HTR-8/SVneo (cell line): ENCODE results near the gene ZBTB7B.

Experiments
- DNase-seq: peaks from one replicate; pipeline ENCODE4 v3.0.0; 2011; ENCODE audit warnings: low spot score, mixed read lengths; ENCODE audit not compliant: insufficient read length
- FAIRE-seq: peaks from 2 replicates; lab custom pipeline; 2011; peaks lifted over from hg19 to GRCh38; lab: Jason Lieb, UNC

The ZBTB7B gene

GRCh38 chr1:155049651-155050559 lies 47.3 kb downstream of the ZBTB7B start:
- no peak for FAIRE-seq
- DNase-seq = no peak

- peak; percentile 75 for DNase-seq
- no peak for FAIRE-seq
Observed at GRCh38 chr1:155050560-155051341, 48.1 kb downstream of the ZBTB7B start, which contains the start of gene ADAM15. TSS of gene ADAM15 (plus strand) at chr1:155051316. CDS start at chr1:155051387, 71 bp downstream.

GRCh38 chr1:155051342-155051776 lies 48.8 kb downstream of the ZBTB7B start:
- no peak for FAIRE-seq
- DNase-seq = no peak

DNA sequence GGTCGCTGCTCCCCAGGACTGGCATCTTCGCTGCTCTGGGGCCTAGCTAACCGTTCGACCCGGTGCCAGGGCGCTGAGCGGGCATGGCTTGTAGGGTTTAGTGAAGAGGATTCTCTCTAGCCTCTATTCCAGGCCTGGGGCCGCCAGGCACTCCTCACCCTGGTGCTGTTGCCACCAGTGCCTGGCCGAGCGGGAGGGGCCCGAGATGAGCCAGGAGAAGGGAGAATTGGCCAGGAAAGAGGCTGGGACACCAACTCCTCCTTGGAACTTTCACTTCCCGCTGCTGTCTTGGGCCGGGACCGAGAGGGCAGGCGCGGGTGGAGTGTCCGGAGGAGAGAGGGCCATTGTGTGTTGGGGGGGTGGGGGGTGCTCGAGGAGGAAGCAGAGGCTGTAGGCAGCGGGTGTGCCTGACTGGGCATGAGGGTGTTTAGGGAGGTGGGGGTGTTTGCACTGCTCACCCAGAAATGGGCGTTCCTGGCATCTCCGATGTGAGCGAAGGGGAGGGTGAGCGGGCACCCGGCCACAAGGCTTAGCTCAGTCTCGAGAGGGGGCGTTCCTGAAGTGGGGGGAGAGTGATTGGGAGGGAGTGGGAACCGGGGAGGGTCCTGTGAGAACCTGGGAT lies 49.3 kb downstream of the ZBTB7B start:
- DNase-seq (no peak), FAIRE-seq (no peak)

- no peak for DNase-seq
- no peak for FAIRE-seq
Observed at GRCh38 chr1:155052439-155053395, 50.1 kb downstream of the ZBTB7B start.

DNA sequence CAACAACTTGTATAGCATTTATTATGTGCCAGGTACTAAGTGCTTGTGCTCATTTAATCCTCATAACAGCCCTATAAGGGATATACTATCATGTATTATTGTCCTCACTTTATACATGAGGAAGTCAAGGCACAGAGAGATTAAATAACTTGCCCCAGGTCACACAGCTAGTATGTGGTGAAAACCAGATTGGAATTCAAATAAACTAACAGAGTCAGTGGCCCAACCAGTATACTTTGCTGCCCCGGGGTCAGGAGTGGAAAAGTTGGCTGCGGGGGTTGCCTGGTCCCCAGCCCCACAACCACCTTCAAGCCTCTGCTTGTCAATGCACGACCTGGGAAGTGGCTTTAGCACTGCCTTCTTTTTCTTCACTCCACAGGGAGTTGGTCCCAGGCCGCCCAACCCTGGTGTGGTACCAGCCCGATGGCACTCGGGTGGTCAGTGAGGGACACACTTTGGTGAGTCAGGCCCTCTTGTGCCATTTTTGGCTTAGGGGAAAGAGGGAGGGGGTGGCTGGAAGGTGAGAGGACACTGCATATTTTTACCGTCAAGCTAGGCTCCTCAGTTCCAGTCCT lies 51.0 kb downstream of the ZBTB7B start:
- no peak for DNase-seq
- no peak for FAIRE-seq

DNA sequence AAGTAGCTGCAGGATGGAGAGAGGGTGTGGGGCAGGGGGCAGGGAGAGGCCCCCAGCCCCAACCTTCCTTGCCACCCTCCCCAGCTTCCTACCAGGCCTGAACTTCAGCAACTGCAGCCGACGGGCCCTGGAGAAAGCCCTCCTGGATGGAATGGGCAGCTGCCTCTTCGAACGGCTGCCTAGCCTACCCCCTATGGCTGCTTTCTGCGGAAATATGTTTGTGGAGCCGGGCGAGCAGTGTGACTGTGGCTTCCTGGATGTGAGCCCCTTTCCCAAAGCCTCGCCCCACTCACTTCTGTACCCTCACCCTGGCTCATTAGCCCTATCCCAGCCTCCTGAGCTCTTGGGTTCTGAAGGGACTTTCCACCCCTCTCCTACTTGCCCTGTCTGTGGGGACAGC lies 54.5 kb downstream of the ZBTB7B start:
- DNase-seq (no peak), FAIRE-seq (no peak)

DNA sequence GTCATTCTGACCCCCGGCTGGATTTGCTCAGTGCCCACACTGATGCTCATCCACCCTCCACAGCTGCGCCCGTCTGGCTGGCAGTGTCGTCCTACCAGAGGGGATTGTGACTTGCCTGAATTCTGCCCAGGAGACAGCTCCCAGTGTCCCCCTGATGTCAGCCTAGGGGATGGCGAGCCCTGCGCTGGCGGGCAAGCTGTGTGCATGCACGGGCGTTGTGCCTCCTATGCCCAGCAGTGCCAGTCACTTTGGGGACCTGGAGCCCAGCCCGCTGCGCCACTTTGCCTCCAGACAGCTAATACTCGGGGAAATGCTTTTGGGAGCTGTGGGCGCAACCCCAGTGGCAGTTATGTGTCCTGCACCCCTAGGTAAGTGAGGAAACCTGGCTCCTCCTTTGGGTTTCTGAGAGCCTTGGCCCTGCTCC lies 55.2 kb downstream of the ZBTB7B start:
- FAIRE-seq = no peak

GRCh38 chr1:155060736-155061135 lies 58.1 kb downstream of the ZBTB7B start:
- FAIRE-seq = no peak
- no peak for DNase-seq

More for the DNA sequence above, 55.2 kb downstream of the ZBTB7B start:
- DNase-seq = no peak

DNA sequence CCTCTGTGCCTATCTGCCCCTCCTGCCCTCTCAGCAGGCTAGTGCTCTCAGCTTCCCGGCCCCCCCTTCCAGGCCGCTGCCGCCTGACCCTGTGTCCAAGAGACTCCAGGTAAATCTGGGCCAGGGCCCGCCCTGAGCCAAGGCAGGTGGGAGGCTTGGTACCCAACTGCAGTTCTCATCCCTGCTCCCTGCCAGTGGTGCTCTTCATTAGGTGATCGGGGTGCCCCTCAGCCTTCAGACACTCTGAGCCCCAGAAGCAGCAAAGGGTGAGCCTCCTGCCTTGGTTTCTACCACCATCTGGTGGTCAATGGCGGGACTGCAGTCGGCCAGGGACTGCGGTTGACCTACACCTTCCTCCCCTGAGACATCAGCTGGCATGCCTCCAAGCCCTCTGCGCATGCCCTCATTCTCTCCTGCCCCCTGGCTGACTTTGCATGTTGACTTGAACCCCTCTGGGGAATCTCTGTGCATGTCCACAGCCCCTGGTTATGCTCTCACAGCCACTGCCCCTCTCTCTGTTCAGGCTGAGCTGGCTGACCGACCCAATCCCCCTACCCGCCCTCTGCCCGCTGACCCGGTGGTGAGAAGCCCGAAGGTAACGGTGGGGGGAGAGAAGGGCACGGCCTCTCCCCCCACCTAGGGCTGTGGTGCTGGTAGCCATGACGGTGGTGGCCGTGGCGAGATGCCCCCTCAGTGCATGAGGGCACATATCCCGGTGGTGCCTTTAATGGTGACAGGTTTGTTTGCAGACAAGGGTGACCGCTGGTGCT lies 59.0 kb downstream of the ZBTB7B start:
- FAIRE-seq = peak; percentile 33
- peak; percentile 81 for DNase-seq

GRCh38 chr1:155062151-155062686 lies 59.6 kb downstream of the ZBTB7B start:
- FAIRE-seq (no peak), DNase-seq (no peak)

- no peak for DNase-seq
- no peak for FAIRE-seq
Observed at GRCh38 chr1:155062702-155063411, 60.3 kb downstream of the ZBTB7B start.

DNA sequence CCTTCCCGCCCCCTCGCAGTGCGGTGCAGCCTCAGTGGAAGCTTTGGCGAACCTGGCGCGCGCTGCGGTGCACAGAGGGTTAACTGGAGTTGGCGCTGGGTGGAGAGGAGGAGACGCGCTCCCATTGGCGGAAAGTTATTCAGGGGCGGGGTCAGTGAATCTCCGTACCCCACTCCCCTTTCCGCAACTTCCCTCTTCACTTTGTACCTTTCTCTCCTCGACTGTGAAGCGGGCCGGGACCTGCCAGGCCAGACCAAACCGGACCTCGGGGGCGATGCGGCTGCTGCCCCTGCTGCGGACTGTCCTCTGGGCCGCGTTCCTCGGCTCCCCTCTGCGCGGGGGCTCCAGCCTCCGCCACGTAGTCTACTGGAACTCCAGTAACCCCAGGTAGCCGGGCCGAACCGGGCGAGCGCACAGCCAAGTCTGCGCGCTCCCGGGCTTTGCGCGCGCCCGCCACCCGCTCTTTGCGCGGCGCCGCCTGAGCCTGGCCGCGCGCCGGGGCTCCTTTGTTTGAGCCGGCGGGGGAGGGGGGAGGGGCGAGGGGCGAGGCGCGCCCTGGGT lies 61.0 kb downstream of the ZBTB7B start, which contains the start of gene EFNA4:
Gene EFNA4 (plus strand): TSS at position 191 of the 561 bp plus-strand sequence. CDS start 84 bp downstream, at position 275.
- peak; percentile 86 for DNase-seq
- no peak for FAIRE-seq

- no peak for FAIRE-seq
Observed at GRCh38 chr1:155064111-155064831, 61.7 kb downstream of the ZBTB7B start.

DNA sequence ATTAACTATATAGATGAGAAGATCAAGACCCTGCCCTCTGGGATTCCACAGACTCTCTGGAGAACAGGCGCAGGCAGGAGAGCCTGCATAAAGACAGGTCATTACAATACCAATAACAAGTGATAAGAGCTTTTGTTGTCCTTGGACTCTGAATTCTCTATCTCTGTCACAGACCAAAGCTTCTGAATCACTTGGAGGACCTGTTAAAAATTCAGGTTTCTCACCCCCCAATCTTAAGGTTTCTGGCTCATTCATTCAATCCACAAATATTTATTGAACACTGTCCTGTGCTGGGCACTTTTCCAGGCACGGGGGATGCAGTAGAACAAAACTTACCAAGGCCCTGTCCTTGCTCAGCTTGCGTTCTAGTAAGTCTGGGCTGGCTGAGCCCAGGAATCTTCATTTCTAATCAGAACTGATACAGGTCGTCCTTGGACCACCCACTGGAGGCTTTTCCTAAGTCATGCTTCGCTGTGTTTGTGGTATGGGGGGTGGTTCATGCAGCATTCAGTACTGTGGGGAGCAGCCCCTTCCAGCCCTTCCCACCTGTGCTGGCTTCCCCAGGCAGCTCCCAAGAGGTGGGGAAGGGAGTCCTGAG lies 62.3 kb downstream of the ZBTB7B start:
- FAIRE-seq = no peak

More at GRCh38 chr1:155064111-155064831, 61.7 kb downstream of the ZBTB7B start:
- no peak for DNase-seq

DNA sequence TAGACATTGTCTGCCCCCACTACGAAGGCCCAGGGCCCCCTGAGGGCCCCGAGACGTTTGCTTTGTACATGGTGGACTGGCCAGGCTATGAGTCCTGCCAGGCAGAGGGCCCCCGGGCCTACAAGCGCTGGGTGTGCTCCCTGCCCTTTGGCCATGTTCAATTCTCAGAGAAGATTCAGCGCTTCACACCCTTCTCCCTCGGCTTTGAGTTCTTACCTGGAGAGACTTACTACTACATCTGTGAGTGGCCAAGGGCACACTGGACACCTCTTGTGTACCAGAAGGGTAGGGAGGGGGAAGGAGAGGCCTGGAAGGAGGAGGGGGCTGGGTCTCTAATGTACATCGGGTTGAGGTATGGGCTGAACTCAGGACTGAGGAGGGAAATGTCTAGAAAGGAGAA lies 64.2 kb downstream of the ZBTB7B start:
- DNase-seq = no peak
- no peak for FAIRE-seq

More for the DNA sequence above, 62.3 kb downstream of the ZBTB7B start:
- DNase-seq = no peak
